ENCODE data around the gene CAMK2A.
A peak's percentile ranks its signal among the peaks of the same experiment; 100 is the strongest.

Gene CAMK2A

DNA sequence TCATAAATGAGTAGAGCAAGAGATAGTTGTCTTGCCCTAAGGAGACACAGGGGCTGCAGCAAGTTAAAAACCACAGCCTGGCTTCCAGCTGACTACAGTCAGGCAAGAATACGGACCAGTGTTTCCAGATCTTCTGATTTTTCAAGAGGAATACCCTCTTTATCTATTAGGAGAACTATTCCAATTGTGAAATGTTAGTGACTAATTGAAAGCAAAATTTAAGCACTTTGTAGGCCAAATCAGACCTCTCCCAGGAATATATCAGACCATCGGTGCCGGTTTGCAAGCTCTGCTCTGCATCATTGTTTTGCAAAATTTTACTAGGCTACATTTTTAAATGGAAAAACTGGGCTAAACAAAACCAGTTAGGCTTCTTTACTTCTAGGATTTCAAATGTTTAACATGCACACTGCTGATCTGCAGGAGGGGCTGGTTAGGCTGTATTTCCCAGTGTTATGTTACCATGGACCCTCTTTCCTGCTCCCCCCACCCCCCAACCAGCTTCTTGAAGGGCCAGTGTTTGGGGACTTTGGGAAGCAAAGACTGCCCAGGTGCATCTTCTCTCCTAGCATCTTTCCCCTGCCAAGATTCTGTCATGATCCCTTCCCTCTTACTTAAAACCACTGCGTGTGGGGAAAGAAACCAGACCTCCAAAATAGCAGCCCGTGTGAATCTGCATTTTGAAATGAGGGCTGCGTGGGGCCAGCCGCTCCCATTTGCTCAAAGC is 14.2 kb upstream of the CAMK2A start:
- no peak overlapping the region for H3K27ac ChIP-seq
- TF ChIP-seq ZFX (IDR thresholded peaks at IDR 0.05; ENCODE audit: borderline replicate concordance), result no peak
- TF ChIP-seq, protein P1, sequence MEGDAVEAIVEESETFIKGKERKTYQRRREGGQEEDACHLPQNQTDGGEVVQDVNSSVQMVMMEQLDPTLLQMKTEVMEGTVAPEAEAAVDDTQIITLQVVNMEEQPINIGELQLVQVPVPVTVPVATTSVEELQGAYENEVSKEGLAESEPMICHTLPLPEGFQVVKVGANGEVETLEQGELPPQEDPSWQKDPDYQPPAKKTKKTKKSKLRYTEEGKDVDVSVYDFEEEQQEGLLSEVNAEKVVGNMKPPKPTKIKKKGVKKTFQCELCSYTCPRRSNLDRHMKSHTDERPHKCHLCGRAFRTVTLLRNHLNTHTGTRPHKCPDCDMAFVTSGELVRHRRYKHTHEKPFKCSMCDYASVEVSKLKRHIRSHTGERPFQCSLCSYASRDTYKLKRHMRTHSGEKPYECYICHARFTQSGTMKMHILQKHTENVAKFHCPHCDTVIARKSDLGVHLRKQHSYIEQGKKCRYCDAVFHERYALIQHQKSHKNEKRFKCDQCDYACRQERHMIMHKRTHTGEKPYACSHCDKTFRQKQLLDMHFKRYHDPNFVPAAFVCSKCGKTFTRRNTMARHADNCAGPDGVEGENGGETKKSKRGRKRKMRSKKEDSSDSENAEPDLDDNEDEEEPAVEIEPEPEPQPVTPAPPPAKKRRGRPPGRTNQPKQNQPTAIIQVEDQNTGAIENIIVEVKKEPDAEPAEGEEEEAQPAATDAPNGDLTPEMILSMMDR (IDR thresholded peaks at IDR 0.05), result no peak

DNA sequence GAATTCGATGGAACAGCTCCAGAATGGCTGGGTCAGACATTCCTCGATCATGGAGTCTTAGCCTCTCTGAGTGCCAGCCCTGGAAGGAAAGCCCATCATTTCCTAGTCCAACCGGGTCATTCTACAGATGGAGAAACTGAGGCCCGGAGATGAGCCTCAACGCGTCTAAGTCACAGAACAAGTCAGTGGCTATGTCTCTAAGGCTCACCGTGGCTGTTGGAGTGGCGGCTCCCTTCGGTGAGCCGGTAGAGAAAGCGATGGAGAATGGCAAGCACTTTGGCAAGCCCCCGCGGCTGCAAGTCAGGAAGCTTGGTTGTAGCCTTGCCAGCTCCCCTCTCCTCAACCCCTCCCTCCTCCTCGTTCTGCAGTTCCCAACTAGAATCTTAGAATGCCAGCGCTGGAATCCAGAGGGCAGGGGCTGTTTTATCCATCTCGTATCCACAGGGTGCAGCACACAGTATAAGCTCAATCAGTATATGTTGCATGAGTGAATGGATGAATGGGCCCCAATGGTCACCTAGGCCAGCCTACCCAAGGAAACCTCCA is 13.6 kb upstream of the CAMK2A start:
- TF ChIP-seq ZFX (IDR thresholded peaks at IDR 0.05; ENCODE audit: borderline replicate concordance), result no peak
- TF ChIP-seq, protein P1 (IDR thresholded peaks at IDR 0.05), result no peak
- no peak overlapping the region for H3K27ac ChIP-seq

DNA sequence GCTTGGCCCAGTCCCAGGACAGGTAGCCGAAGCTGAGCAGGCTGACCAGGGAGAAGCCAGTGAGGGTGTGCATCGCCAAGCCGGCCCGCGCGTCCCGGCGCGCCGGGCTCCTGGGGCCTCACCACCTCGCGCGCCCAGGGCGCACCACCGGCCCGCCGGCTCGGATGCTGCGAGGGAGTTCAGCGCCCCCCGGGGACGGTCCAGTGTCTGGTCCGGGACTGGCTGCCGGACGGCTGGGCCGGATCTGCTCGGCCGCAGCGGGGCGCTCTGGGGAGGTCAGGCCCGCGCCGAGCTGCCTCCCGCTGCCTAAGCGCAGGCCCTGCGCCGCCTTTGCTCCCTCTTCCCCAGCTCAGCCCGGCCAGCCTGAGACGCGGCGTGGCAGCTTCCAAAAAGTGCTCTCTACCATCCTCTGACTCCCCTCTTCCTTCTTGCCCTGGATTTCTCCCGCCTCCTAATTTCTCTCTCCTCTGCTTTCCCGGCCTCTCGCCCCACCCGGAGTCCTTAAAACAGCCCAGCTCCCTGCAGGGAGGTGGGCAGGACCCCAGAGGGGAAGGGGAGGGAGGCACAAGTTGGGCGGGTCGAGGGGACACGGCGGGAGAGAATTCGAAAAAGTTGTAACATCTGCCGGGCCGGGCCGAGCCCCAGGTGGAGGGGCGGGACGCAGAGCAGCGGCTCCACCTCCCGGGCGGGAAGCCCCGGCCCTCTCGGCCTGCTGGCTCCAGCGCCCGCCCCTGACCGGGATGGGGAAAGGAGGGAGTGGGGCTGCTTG is 12.9 kb upstream of the CAMK2A start, which contains the start of gene ARSI:
ARSI (minus strand) TSS at position 605 of the 769 bp plus-strand sequence; CDS start at position 73, 532 bp downstream.
- TF ChIP-seq ZFX (IDR thresholded peaks at IDR 0.05; ENCODE audit: borderline replicate concordance), result no peak
- TF ChIP-seq, protein P1 (IDR thresholded peaks at IDR 0.05), result peak; percentile 66
- no peak within 1 kb of the TSS for H3K27ac ChIP-seq

DNA sequence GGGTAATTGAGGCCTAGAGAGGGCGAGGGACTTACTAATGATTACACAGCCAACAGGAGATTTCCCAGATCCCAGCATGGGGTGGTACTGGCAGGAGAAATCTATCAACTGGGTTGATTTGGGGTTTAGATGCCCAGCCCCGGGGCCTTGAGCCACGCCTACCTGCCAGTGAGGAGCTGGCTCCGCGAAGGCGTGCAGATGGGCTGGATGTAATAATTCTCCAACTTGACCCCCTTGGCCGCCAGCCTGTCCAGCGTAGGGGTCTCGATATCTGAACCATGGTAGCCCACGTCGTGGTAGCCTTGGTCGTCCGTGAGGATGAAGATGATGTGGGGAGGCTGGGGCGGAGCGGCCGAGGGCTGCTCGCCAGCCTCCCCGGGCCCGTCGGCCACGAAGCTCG is 12.3 kb upstream of the CAMK2A start:
- H3K27ac ChIP-seq, result no peak overlapping the region
- TF ChIP-seq ZFX (IDR thresholded peaks at IDR 0.05; ENCODE audit: borderline replicate concordance), result no peak
- TF ChIP-seq, protein P1 (IDR thresholded peaks at IDR 0.05), result no peak

DNA sequence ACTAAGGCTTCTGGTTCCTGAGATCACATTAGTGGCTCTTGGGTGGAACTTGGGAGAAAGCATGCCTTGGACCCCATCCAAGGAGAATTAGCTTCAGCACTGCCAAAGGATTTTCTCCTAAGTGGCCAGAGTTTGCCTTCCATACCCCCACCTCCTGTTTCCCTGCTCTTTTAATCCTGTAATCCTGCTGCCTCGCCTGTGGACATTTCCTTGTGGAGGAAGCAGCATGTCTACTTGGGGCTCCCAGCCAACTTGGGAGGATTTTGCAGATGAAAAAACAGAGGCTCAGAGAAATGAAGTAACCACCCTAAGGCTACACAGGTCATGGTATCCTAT is 11.6 kb upstream of the CAMK2A start:
- no peak overlapping the region for H3K27ac ChIP-seq
- TF ChIP-seq, protein P1 (IDR thresholded peaks at IDR 0.05), result no peak
- no peak for TF ChIP-seq ZFX (IDR thresholded peaks at IDR 0.05; ENCODE audit: borderline replicate concordance)

DNA sequence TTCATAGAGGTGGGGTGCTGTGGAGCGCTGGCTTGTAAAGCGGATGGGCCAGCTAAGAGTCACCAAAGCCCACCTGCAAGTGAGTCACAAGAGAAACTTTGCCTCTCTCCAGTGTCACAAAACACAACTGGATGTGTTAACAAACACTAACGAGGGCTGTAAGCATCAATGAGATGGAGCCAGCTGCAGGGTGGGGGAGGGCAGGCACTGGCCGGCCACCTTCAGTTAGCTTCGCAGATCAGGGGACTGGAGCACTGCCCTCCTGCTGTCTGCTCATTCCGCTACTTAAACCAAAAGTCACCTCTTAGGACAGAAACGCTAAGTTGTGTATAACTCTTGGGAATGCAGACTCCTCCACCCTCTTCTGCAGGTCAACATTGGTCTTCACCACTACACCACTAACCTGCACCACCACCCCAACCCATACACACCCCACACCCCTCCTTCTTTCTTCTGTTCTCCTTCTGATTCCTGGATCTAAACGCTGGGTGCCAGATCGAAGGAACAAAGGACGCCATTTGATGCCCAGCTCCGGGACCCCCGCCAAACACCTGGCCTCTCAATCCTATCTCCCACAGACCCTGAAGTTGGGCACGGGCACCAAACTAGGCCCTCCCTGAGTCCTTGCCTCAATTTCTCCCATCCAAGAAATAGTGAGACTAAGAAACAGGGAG is 11.1 kb upstream of the CAMK2A start:
- TF ChIP-seq ZFX (IDR thresholded peaks at IDR 0.05; ENCODE audit: borderline replicate concordance), result no peak
- TF ChIP-seq, protein P1 (IDR thresholded peaks at IDR 0.05), result no peak
- H3K27ac ChIP-seq, result no peak overlapping the region
